T47D (cell line): ENCODE measurements around the gene TRPM4.
"Not testable (repeated sequence)": the region's sequence is repeated elsewhere in the genome, so short reads cannot be mapped to it uniquely, and the experiment has no call there.

ENCODE experiments used
- DNase-seq, 2 experiments: peaks; one replicate each; pipeline versions ENCODE4 v3.0.0 to v3.0.0-alpha.2; 2011 to 2012; ENCODE audit warnings: low read depth in 1 of 2, low spot score in 1 of 2
- JUND ChIP-seq: IDR thresholded peaks from 2 replicates; pipeline ENCODE4 v1.6.1; 2012; ENCODE audit warnings: low read depth
- in situ Hi-C: cut with HindIII; loops from 2 replicates; pipeline ENCODE4 v1.10.0; 2016; ENCODE audit warnings: low sequenced_read_pairs, low pct_unique_long_range_greater_than_20kb

TRPM4 gene

DNA sequence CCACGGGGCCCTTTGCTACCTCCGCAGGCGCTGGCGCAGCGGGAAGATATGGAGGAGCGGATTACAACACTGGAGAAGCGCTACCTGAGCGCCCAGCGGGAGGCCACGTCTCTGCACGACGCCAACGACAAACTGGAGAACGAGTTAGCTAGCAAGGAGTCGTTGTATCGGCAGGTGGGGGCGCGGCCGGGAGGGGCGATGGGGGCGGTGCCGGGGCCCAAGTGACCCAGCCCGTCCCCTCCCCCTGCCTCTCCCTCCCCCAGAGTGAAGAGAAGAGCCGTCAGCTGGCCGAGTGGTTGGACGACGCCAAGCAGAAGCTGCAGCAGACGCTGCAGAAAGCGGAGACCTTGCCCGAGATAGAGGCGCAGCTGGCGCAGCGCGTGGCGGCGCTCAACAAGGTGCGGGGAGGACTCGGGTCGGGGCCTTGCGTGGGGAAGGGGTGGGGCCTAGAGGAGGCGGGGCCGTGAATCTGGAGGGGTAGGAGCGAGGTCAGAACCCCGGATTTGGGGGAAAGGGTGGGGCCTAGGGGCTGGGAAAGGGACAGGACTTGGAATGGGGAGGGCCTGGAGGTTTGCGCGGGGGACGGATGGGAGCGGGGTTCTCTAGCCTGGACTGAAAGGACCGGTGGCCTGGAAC is 24.5 kb upstream of the TRPM4 start:
- no peak for DNase-seq
- no peak for TF ChIP-seq JUND
- in situ Hi-C loops = no loop called here

DNA sequence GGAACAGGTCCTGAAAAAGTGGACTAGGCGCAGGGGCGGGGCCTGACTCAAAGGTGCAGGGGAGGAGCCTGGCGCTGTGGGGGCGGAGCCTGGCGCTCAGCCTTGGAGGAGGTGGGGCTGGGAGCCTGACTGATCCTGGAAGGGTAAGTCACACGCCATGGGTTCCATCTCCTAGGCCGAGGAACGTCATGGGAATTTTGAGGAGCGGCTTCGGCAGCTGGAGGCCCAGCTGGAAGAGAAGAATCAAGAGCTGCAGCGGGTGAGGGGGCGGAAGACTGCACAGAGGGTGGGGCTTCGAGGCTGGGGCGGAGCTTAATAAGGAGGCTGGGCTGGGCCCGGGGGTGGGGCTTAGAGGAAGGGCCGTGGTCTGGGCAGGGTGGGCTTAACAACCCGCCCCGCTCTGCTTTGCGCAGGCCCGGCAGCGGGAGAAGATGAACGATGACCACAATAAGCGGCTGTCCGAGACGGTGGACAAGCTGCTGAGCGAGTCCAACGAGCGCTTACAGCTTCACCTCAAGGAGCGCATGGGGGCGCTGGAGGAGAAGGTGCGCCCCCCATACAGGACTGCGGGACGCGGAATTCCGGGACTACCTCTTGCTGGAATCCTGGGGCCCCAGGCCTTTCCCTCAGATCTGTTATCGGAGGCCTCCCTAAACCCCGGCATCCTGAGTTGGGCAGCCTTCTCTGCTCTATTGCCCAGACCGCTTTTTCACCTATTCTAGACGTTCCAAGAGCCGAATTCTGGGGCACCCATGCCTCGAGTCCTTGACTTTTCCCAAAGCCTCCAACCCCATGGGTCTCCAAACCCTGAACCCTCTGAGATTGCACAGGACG is 23.8 kb upstream of the TRPM4 start:
- peak in 1 of 2 experiments; percentile 54 for DNase-seq
- no peak for TF ChIP-seq JUND
- in situ Hi-C loops = no loop called here

DNA sequence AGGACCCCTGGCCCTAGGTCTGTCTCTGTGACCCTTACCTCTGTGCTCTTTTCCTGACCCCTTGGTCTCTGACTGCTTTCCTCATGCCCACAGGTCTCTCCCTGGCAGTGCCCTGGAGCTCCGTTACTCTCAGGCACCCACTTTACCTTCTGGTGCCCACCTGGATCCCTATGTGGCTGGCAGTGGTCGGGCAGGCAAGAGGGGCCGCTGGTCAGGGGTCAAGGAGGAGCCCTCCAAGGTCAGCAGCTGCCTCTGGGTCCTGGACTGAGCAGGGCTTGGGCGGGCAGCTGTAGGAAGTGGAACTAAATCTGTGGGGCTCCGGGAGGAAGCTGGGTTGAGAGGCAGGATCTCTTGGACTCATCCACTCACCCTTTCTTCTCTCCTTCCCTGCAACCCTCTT is 21.9 kb upstream of the TRPM4 start:
- in situ Hi-C loops = no loop called here
- DNase-seq = no peak
- no peak for TF ChIP-seq JUND

DNA sequence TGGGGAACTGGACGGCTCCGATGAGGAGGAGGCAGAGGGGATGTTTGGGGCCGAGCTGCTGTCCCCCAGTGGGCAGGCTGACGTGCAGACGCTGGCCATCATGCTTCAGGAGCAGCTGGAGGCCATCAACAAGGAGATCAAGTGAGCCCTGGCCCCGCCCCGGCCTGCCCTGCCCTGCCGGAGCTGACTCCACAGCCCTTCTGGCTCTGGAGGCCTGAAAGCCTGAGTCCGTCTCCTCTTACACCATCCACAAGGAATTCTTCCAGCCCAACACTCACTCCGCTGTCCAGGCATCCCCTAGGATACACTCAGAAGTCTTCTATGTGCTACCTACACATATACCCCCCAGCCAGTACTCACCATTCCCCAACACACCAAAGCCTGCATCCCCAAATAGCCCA is 20.8 kb upstream of the TRPM4 start:
- DNase-seq = no peak
- in situ Hi-C loops = no loop called here
- TF ChIP-seq JUND = no peak

DNA sequence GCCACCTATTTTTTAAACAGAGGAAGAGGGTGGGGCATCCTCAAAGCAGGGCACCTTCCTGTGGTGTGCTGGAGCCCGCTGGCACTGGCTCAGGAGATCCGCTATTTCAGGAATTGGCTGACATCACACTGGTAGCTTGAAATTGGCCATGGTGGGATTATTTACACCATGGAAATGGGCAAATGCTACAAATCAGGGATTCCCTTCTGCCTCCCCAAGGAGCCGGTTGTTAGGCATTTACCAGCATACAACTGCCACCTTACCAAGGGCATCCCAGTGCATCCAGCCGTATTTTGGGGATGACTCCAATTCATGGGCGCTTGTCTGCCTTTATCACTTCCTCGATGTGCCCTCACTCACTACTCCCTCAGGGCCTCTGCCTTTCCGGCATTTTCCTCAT is 16.6 kb upstream of the TRPM4 start:
- no peak for TF ChIP-seq JUND
- in situ Hi-C loops = no loop called here
- DNase-seq = no peak

DNA sequence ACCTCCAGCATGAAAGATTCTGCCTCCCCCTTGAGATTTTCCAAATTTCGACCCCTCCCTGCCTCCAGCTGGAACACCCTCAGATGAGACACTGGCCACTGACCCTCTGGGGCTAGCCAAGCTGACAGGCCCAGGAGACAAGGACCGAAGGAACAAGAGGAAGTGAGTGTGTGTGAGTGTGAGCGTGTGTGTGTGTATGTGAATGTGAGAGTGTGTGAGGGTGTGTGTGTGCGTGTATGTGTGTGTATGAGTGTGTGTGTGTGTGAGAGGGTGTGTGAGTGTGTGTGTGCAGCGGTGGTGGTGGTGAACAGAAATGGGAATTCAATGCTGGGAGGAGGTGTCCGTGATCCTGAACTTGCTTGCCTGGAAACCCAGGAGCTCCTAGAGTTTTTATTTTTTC is 16.2 kb upstream of the TRPM4 start:
- DNase-seq = no peak
- in situ Hi-C loops = no loop called here

DNA sequence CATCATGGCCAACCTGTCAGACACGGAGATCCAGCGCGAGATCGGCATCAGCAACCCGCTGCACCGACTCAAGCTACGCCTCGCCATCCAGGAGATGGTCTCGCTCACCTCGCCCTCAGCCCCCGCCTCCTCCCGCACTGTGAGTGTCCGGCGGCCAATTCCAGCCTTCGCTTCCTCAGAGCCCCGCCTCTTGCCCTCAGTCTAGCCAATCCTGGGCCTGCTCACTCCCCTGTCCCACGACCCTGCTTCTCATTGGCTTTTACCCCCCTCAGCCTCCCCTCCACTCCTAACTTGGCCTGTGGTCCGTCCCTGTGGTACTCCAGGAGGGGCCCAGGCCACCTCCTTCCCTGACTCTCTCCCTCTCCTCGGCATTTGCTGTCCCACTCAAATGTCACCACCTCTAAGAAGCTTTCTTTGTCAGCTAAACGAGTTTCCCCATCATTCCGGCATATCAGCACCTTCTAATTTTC is 14.7 kb upstream of the TRPM4 start:
- in situ Hi-C loops = no loop called here
- peak in 1 of 2 experiments; percentile 37 for DNase-seq
- no peak for TF ChIP-seq JUND

More for the DNA sequence above, 16.2 kb upstream of the TRPM4 start:
- no peak for TF ChIP-seq JUND

DNA sequence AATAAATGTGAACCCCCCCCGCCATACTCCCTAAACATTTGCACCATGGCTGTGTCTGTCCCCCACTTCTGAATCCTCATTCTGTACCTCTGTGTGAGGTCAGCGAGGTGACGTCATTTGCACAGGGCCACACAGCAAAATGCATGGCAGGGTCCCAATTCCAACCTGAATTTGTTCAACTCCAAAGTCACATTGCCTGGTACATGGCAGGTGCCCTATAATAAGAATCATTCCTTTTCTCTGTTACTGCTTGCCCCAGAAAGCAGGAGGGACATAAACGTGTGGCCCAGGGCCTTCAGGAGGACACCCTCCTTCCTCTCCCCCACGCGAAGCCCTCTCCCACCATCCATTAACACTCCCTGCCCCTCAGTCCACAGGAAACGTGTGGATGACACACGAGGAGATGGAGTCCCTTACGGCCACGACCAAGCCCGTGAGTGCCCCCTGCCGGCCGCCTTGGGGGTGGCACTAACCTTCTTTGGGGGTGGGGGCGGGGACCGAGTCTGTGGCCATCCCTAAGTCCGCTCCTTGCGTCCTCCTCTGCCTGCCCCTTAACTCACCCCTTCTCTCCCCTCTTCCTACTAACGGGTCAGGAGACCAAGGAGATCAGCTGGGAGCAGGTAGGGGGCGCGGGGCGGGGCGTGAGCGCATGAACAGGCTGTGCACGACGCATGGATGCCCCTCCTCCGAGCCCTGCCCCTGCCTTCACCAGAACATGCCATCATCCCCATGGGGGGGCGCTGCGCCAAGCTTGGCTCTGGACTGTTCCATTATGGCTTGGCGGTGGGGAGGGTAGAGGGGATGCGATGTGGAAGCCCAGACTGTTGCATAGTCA is 11.8 kb upstream of the TRPM4 start:
- no peak for TF ChIP-seq JUND
- DNase-seq = peak; percentile 51 to 61
- in situ Hi-C loops = no loop called here

DNA sequence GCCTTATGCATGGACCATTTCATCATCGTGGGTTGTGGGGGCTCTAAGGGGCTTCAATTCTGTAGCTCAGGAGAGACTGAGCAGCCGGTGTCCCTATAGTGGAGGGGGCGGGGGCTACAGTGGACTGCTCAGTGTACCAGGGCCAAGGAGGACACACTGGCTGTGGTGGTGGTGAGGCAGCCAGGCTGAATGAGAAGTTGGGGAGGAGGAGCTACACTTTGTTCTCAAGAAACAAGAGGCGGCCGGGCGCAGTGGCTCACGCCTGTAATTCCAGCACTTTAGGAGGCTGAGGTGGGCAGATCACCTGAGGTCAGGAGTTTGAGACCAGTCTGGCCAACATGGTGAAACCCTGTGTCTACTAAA is 11.2 kb upstream of the TRPM4 start:
- DNase-seq, in situ Hi-C loops: not testable (repeated sequence)

DNA sequence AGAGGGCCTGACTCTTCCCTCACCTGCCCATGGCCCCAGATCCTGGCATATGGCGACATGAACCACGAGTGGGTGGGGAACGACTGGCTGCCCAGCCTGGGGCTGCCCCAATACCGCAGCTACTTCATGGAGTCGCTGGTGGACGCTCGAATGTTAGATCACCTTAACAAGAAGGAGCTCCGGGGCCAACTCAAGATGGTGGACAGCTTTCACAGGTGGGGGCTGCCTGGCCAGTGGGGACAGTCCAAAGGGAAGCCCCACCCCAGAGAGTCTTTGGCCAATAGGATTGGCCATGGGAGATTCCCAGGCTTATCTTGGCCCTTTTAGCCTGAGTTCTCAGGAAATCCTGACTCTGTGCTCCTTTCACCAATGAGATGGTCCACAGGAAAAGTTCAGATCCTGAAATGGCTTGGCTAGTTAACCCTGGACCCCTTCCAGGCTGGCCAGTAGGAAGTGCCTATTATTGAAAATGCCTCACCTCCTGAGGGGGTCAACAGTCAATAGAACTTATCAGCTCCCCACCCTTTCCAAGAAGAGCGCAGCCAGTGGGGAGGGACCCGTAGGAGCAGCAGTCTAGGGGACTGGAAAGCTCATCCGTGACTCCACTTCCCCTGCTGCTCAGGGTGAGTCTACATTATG is 9.4 kb upstream of the TRPM4 start:
- no peak for DNase-seq
- TF ChIP-seq JUND = no peak
- in situ Hi-C loops = no loop called here

DNA sequence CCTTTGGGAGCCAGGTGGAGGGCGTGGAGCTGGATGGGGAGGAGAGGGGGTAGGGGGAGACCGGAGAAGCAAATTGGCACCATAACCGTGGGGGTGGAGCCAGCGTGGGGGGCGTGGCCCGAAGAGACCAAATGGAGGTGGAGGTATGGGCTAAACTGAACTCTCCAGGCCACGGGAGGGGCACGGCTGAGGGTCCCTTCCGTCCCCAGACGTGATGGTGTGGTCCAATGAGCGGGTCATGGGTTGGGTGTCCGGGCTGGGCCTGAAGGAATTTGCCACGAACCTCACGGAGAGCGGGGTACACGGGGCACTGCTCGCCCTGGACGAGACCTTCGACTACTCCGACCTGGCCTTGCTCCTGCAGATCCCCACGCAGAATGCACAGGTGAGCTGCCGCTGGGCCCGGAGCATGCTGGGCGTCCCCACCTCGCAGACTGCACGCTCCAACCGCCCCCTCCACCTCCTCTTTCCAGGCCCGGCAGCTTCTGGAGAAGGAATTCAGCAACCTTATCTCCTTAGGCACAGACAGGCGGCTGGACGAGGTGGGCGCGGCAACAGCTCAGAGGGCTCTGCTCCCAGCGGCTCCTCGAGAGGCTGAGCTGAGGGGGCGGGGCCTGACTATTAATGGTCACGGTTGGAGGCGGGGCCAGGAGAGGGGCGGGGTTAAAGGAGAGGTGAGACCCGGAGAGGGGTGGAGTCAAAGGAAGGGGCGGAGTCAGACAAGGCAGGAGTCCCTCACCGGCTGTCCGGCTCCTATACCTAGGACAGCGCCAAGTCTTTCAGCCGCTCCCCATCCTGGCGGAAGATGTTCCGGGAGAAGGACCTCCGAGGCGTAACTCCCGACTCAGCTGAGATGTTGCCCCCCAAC is 8.6 kb upstream of the TRPM4 start:
- no peak for TF ChIP-seq JUND
- in situ Hi-C loops = no loop called here
- peak; percentile 83 to 96 for DNase-seq
